ENCODE results near the gene MTG1. TPM values are rescaled to one million over a fixed set of nuclear protein-coding genes. Genes with fewer than 3 reads are reported as not detected.

The MTG1 gene
- total RNA-seq, 1 experiment from 2014 or later, result 34.9 TPM

GRCh38 chr10:133453516-133454203 lies 59.7 kb downstream of the MTG1 start, which contains the start of gene SCART1:
TSS of gene SCART1 (plus strand) at chr10:133453945. CDS start at chr10:133453998, 53 bp downstream.
- in situ Hi-C loops (cut with HindIII; ENCODE audit: low pct_unique_long_range_greater_than_20kb, low sequenced_read_pairs), result no loop called here
- no peak for DNase-seq (ENCODE audit: low read depth, low spot score)

GRCh38 chr10:133454204-133454893 lies 60.4 kb downstream of the MTG1 start:
- DNase-seq (ENCODE audit: low read depth, low spot score), result no peak
- in situ Hi-C loops (cut with HindIII; ENCODE audit: low pct_unique_long_range_greater_than_20kb, low sequenced_read_pairs), result no loop called here

GRCh38 chr10:133455196-133455595 lies 61.2 kb downstream of the MTG1 start:
- in situ Hi-C loops (cut with HindIII; ENCODE audit: low pct_unique_long_range_greater_than_20kb, low sequenced_read_pairs), result no loop called here

GRCh38 chr10:133455611-133456031 lies 61.7 kb downstream of the MTG1 start:
- in situ Hi-C loops (cut with HindIII; ENCODE audit: low pct_unique_long_range_greater_than_20kb, low sequenced_read_pairs), result no loop called here
- DNase-seq (ENCODE audit: low read depth, low spot score), result no peak

More at GRCh38 chr10:133455196-133455595, 61.2 kb downstream of the MTG1 start:
- DNase-seq (ENCODE audit: low read depth, low spot score), result no peak

GRCh38 chr10:133456041-133456951 lies 62.3 kb downstream of the MTG1 start:
- in situ Hi-C loops (cut with HindIII; ENCODE audit: low pct_unique_long_range_greater_than_20kb, low sequenced_read_pairs), result no loop called here
- no peak for DNase-seq (ENCODE audit: low read depth, low spot score)

- in situ Hi-C loops (cut with HindIII; ENCODE audit: low pct_unique_long_range_greater_than_20kb, low sequenced_read_pairs), result no loop called here
- no peak for DNase-seq (ENCODE audit: low read depth, low spot score)
Measured at GRCh38 chr10:133457100-133457841, 63.3 kb downstream of the MTG1 start.

- DNase-seq (ENCODE audit: low read depth, low spot score), result no peak
- in situ Hi-C loops (cut with HindIII; ENCODE audit: low pct_unique_long_range_greater_than_20kb, low sequenced_read_pairs), result no loop called here
Measured at GRCh38 chr10:133458021-133458709, 64.2 kb downstream of the MTG1 start.

GRCh38 chr10:133458710-133459453 lies 64.9 kb downstream of the MTG1 start:
- in situ Hi-C loops (cut with HindIII; ENCODE audit: low pct_unique_long_range_greater_than_20kb, low sequenced_read_pairs), result no loop called here
- DNase-seq (ENCODE audit: low read depth, low spot score), result no peak

- in situ Hi-C loops (cut with HindIII; ENCODE audit: low pct_unique_long_range_greater_than_20kb, low sequenced_read_pairs), result no loop called here
- DNase-seq (ENCODE audit: low read depth, low spot score), result no peak
Measured at GRCh38 chr10:133459454-133460207, 65.7 kb downstream of the MTG1 start.

- in situ Hi-C loops (cut with HindIII; ENCODE audit: low pct_unique_long_range_greater_than_20kb, low sequenced_read_pairs), result no loop called here
- no peak for DNase-seq (ENCODE audit: low read depth, low spot score)
Measured at GRCh38 chr10:133460208-133460769, 66.3 kb downstream of the MTG1 start.

- in situ Hi-C loops (cut with HindIII; ENCODE audit: low pct_unique_long_range_greater_than_20kb, low sequenced_read_pairs), result no loop called here
- no peak for DNase-seq (ENCODE audit: low read depth, low spot score)
Measured at GRCh38 chr10:133461027-133461426, 67.1 kb downstream of the MTG1 start.

GRCh38 chr10:133461841-133462240 lies 67.9 kb downstream of the MTG1 start:
- in situ Hi-C loops (cut with HindIII; ENCODE audit: low pct_unique_long_range_greater_than_20kb, low sequenced_read_pairs), result no loop called here
- no peak for DNase-seq (ENCODE audit: low read depth, low spot score)

- DNase-seq (ENCODE audit: low read depth, low spot score), result no peak
- in situ Hi-C loops (cut with HindIII; ENCODE audit: low pct_unique_long_range_greater_than_20kb, low sequenced_read_pairs), result no loop called here
Measured at GRCh38 chr10:133462512-133463305, 68.8 kb downstream of the MTG1 start.

GRCh38 chr10:133464582-133465031 lies 70.7 kb downstream of the MTG1 start:
- no peak for DNase-seq (ENCODE audit: low read depth, low spot score)

More at GRCh38 chr10:133464582-133465031, 70.7 kb downstream of the MTG1 start:
- in situ Hi-C loops (cut with HindIII; ENCODE audit: low pct_unique_long_range_greater_than_20kb, low sequenced_read_pairs), result no loop called here

All from SK-MEL-5 (cell line).